ENCODE measurements around the gene LDLRAP1.

GRCh38 chr1:25538191-25538767 lies 5.1 kb upstream of the LDLRAP1 start:
- TF ChIP-seq CTCF (IDR thresholded peaks at IDR 0.05) (no peak), ZFX (IDR thresholded peaks at IDR 0.05; ENCODE audit: borderline replicate concordance) (no peak)
